HG02973 (cell line): ENCODE results near the gene NCKAP5L.
"Not testable (repeated sequence)": the region's sequence is repeated elsewhere in the genome, so short reads cannot be mapped to it uniquely, and the experiment has no call there.

Experiments used
- ATAC-seq: cut with Tn5 transposase; IDR thresholded peaks from one replicate; pipeline ENCODE4 v1.9.1; 2021; ENCODE audit warnings: moderate library complexity; ENCODE audit not compliant: unreplicated experiment

Gene NCKAP5L

GRCh38 chr12:49784756-49785409 is 43.3 kb downstream of the NCKAP5L start:
- ATAC-seq: no peak

- ATAC-seq: no peak
Measured at GRCh38 chr12:49783917-49784676, 44.1 kb downstream of the NCKAP5L start.

GRCh38 chr12:49780914-49781313 is 47.3 kb downstream of the NCKAP5L start:
- not testable (repeated sequence) for ATAC-seq

- no peak for ATAC-seq
Measured at GRCh38 chr12:49779581-49779980, 48.6 kb downstream of the NCKAP5L start.

GRCh38 chr12:49777800-49778748 is 50.1 kb downstream of the NCKAP5L start:
- no peak for ATAC-seq

GRCh38 chr12:49777341-49777740 is 50.9 kb downstream of the NCKAP5L start:
- ATAC-seq: no peak

- no peak for ATAC-seq
Measured at GRCh38 chr12:49776858-49777257, 51.4 kb downstream of the NCKAP5L start.

GRCh38 chr12:49776413-49776812 is 51.8 kb downstream of the NCKAP5L start:
- no peak for ATAC-seq

- ATAC-seq: not testable (repeated sequence)
Measured at GRCh38 chr12:49773102-49773501, 55.1 kb downstream of the NCKAP5L start.

- ATAC-seq: no peak
Measured at GRCh38 chr12:49767333-49767732, 60.9 kb downstream of the NCKAP5L start.

GRCh38 chr12:49766115-49766455 is 62.1 kb downstream of the NCKAP5L start:
- ATAC-seq: no peak

GRCh38 chr12:49764126-49764525 is 64.1 kb downstream of the NCKAP5L start:
- no peak for ATAC-seq

GRCh38 chr12:49763006-49763591 is 65.1 kb downstream of the NCKAP5L start:
- no peak for ATAC-seq

GRCh38 chr12:49762468-49762847 is 65.8 kb downstream of the NCKAP5L start:
- ATAC-seq: no peak

- ATAC-seq: no peak
Measured at GRCh38 chr12:49761677-49762467, 66.3 kb downstream of the NCKAP5L start.

GRCh38 chr12:49750996-49751393 is 77.2 kb downstream of the NCKAP5L start:
- no peak for ATAC-seq

GRCh38 chr12:49750027-49750995 is 77.9 kb downstream of the NCKAP5L start:
- ATAC-seq: no peak

- no peak for ATAC-seq
Measured at GRCh38 chr12:49748800-49749199, 79.4 kb downstream of the NCKAP5L start.

GRCh38 chr12:49748306-49748705 is 79.9 kb downstream of the NCKAP5L start:
- ATAC-seq: no peak
